Aorta (tissue), 5 donors: ENCODE measurements around the gene ZNF180. TPM values are rescaled to one million over a fixed set of nuclear protein-coding genes. Genes with fewer than 3 reads are reported as not detected.
"Not testable (repeated sequence)": the region's sequence is repeated elsewhere in the genome, so short reads cannot be mapped to it uniquely, and the experiment has no call there.

Source experiments
- ATAC-seq: fragments of 200-7000 bp; cut with Tn5 transposase; one replicate; pipeline ENCODE4 v1.9.1; 2022; ENCODE audit warnings: moderate library complexity; ENCODE audit not compliant: low FRiP score
- DNase-seq, 2 donors: peaks; one replicate each; pipeline ENCODE4 v3.0.0-alpha.2; 2020
- H3K27ac ChIP-seq, 2 donors: one replicate each; pipeline ENCODE4 v1.5.1; 2013; ENCODE audit warnings: low read length in 2 of 2, mild to moderate bottlenecking in 2 of 2, moderate library complexity in 2 of 2, control low read depth in 1 of 2, inconsistent platforms in 1 of 2, low read depth in 1 of 2
- H3K27me3 ChIP-seq, 2 donors: one replicate each; pipeline ENCODE4 v1.6.1; 2013; ENCODE audit warnings: control low read depth in 1 of 2, low read length in 1 of 2, mild to moderate bottlenecking in 1 of 2, moderate library complexity in 1 of 2; ENCODE audit not compliant: insufficient read depth in 2 of 2, control insufficient read depth in 1 of 2
- H3K36me3 ChIP-seq, 2 donors: one replicate each; pipeline ENCODE4 v1.6.1; 2013; ENCODE audit warnings: control low read depth in 1 of 2, low read length in 1 of 2, mild to moderate bottlenecking in 1 of 2; ENCODE audit not compliant: insufficient read depth in 2 of 2, control insufficient read depth in 1 of 2
- H3K4me1 ChIP-seq, 2 donors: one replicate each; pipeline ENCODE4 v1.6.1; 2013; ENCODE audit warnings: low read length in 2 of 2, control low read depth in 1 of 2, mild to moderate bottlenecking in 1 of 2, moderate library complexity in 1 of 2; ENCODE audit not compliant: insufficient read depth in 2 of 2, control insufficient read depth in 1 of 2
- H3K4me3 ChIP-seq, 2 donors: one replicate each; pipeline ENCODE4 v1.5.1; 2013; ENCODE audit warnings: low read length in 2 of 2, control low read depth in 1 of 2, mild to moderate bottlenecking in 1 of 2
- H3K9me3 ChIP-seq: one replicate; pipeline ENCODE4 v1.6.1; 2013; ENCODE audit warnings: mild to moderate bottlenecking, low read length; ENCODE audit not compliant: control insufficient read depth
- WGBS, 2 donors: extraction: QIAGEN DNeasy Blood & Tissue Kit; methylation state at CpG; one replicate each; pipeline ENCODE4 v1.1.7; 2013; 5-methylcytosine and 5-hydroxymethylcytosine counted together
- intact Hi-C, 2 donors: fragments of 100-400 bp; cut with DNase I; formaldehyde crosslinking; loops; one replicate each; pipeline versions ENCODE4 v1.14.2 to v1.15.0; 2022
- polyA plus RNA-seq, 2 donors: library from polyadenylated mRNA; stranded (reverse); fragments of 200-250 nt; gene quantifications; one replicate each; pipeline ENCODE4 v1.2.3, GENCODE V29; 2013
- total RNA-seq, 2 donors: library from RNA; stranded (reverse); fragmentation: NEBNext Ultra II Directional; extraction: Animal tissue kit (Norgen Biotek cat#: 25700); gene quantifications; one replicate each; pipeline ENCODE4 v1.2.1, GENCODE V29; 2021
- donor health status: healthy with polysubstance abuse.
- donor health status: Bipolar disorder and iron deficiency.
- donor health status: DM: no; HTN: no; CAD: no.
- donor health status: DM: no; HTN: no; CAD: no.
- donor health status: DM: yes; HTN: yes; CAD: no.

ZNF180 gene
- total and polyA plus RNA-seq, 4 donors, result 2.6 to 7.7 (median 3.7) TPM

GRCh38 chr19:44515031-44515430 is 14.7 kb upstream of the ZNF180 start:
- Histone ChIP-seq H3K4me3 (no peak overlapping the region), H3K9me3 (peaks cover 2% of the 10 kb centered on the region), H3K27ac (no peak overlapping the region), H3K27me3 (no peaks in the 10 kb centered on the region), H3K36me3 (no peaks in the 10 kb centered on the region), H3K4me1 (no peaks in the 10 kb centered on the region)
- ATAC-seq, result no peak
- intact Hi-C loops, result no loop called here
- DNase-seq, result no peak
- WGBS, 2 donors, result 75 to 78% methylated on average over 3 of the region's 3 CpGs

- H3K4me1 ChIP-seq, result no peaks in the 10 kb centered on the region
- no peak overlapping the region for H3K27ac ChIP-seq
- intact Hi-C loops, result no loop called here
- WGBS, 2 donors, result 33% methylated on average over 12 of the region's 12 CpGs
- H3K36me3 ChIP-seq, result no peaks in the 10 kb centered on the region
- no peak overlapping the region for H3K4me3 ChIP-seq
- DNase-seq, result no peak
- H3K9me3 ChIP-seq, result peaks cover 2% of the 10 kb centered on the region
- ATAC-seq, result no peak
- no peaks in the 10 kb centered on the region for H3K27me3 ChIP-seq
Observed at GRCh38 chr19:44512326-44513298, 12.3 kb upstream of the ZNF180 start.

DNA sequence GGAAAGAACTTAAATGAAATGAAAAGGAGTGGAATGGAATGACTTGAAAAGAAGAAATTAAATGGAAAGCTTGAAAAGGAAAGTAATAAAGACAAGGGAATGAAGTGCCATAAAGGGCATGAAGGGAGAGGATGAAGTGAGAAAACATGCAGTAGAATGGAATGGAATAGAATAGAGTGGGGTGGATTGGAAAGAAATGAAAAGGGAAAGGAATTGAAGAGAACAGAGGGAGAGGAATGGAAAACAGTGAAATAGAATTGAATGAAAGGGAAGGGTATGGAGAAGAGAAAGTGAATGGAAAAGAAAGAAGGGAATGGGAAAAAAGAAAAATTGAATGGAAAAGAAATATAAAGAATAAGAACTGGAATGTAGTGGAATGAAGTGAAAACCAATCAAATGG is 9.2 kb upstream of the ZNF180 start:
- Histone ChIP-seq H3K9me3 (peaks cover 6% of the 10 kb centered on the region), H3K27me3 (no peaks in the 10 kb centered on the region), H3K36me3 (no peaks in the 10 kb centered on the region), H3K4me3 (no peak overlapping the region), H3K27ac (no peak overlapping the region), H3K4me1 (no peaks in the 10 kb centered on the region)
- DNase-seq (no peak), ATAC-seq (no peak)
- intact Hi-C loops, result no loop called here

DNA sequence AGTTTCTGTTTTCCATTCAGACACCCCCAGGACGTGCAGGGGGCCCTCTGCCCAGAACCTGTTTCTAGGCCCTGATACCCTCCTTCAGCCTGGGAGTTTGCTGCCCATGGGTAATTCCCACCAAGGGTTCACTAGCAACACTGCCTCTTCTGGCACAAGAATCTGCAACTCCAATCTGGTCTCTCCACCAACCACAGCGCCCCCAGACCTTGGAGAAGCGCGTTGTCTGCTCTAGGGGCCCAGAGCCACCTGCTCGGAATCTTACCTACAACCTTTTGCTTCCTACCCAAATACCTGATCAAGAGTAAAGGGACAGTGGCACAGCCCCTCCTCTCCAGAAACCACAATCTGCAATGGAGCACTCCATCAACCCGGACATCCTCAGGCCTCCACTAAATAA is 763 bp downstream of the ZNF180 start:
- H3K4me1 ChIP-seq, result no peaks in the 10 kb centered on the region
- H3K27me3 ChIP-seq, result no peaks in the 10 kb centered on the region
- H3K36me3 ChIP-seq, result peaks cover 3 to 6% of the 10 kb centered on the region in 2 donors
- H3K4me3 ChIP-seq, result peak overlapping the region; percentile 7 to 55
- ATAC-seq (no peak), DNase-seq (no peak)
- no peak overlapping the region for H3K27ac ChIP-seq
- 12 to 17% methylated on average over 6 of the region's 6 CpGs for WGBS, 2 donors
- intact Hi-C loops, result no loop called here
- H3K9me3 ChIP-seq, result peaks cover 14% of the 10 kb centered on the region

DNA sequence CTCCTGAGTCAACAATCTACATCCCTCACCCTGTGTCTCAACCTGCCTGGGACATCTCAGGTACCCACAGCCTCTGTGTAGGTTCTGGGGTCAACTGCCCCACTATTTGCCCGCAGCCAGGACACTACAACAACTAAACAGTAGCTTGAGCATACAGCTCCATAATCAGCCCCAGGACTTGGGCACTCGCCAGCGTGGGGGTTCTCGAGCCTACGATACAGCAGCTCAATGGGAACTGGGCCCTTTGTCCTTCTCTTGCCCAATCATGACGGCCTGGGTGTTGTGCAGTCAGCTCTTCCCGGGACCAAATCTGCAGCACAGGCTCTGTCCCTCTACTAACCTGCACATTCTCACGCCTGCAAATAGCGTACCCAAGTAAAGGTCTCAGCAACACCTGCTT is 1.3 kb downstream of the ZNF180 start:
- no peak for DNase-seq
- no peaks in the 10 kb centered on the region for H3K4me1 ChIP-seq
- ATAC-seq, result no peak
- no peak overlapping the region for H3K4me3 ChIP-seq
- H3K27me3 ChIP-seq, result no peaks in the 10 kb centered on the region
- WGBS, 2 donors, result 95 to 96% methylated on average over 9 of the region's 9 CpGs
- H3K27ac ChIP-seq, result no peak overlapping the region
- peaks cover 5 to 6% of the 10 kb centered on the region in 2 donors for H3K36me3 ChIP-seq
- peaks cover 16% of the 10 kb centered on the region for H3K9me3 ChIP-seq
- intact Hi-C loops, result no loop called here

- intact Hi-C loops, result no loop called here
- Histone ChIP-seq H3K4me1 (no peaks in the 10 kb centered on the region), H3K9me3 (peaks cover 30% of the 10 kb centered on the region), H3K27me3 (no peaks in the 10 kb centered on the region), H3K27ac (no peak overlapping the region), H3K4me3 (no peak overlapping the region), H3K36me3 (peaks cover 16 to 21% of the 10 kb centered on the region in 2 donors)
- ATAC-seq, result no peak
- 95 to 98% methylated on average over 1 of the region's 1 CpG for WGBS, 2 donors
- DNase-seq, result no peak
Observed at GRCh38 chr19:44496711-44497110, 3.6 kb downstream of the ZNF180 start.

- H3K27me3 ChIP-seq, result no peaks in the 10 kb centered on the region
- H3K36me3 ChIP-seq, result peaks cover 25 to 47% of the 10 kb centered on the region in 2 donors
- H3K4me1 ChIP-seq, result no peaks in the 10 kb centered on the region
- ATAC-seq, result no peak
- WGBS, 2 donors, result 96 to 97% methylated on average over 7 of the region's 7 CpGs
- H3K9me3 ChIP-seq, result peaks cover 35% of the 10 kb centered on the region
- no peak overlapping the region for H3K27ac ChIP-seq
- intact Hi-C loops, result no loop called here
- DNase-seq, result no peak
- H3K4me3 ChIP-seq, result no peak overlapping the region
Observed at GRCh38 chr19:44476559-44477408, 23.5 kb downstream of the ZNF180 start.

DNA sequence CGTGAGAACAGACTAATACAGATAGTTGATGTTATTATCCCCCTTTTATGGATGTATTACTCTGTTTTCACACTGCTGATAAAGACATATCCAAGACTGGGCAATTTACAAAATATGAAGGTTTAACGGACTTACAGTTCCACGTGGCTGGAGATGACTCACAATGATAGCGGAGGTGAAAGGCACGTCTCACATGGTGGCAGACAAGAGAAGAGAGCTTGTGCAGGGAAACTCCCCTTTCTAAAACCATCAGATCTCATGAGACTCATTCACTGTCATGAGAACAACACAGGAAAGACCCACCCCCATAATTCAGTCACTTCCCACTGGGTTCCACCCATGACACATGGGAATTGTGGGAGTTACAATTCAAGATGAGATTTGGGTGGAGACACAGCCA is 31.6 kb downstream of the ZNF180 start:
- DNase-seq, H3K36me3 ChIP-seq, ATAC-seq, H3K4me3 ChIP-seq, H3K4me1 ChIP-seq, H3K27me3 ChIP-seq, H3K27ac ChIP-seq, intact Hi-C loops: not testable (repeated sequence)
- peaks cover 26% of the 10 kb centered on the region for H3K9me3 ChIP-seq
- WGBS, 2 donors, result 68 to 72% methylated on average over 5 of the region's 5 CpGs
